Measurements from ENCODE around the gene MMAA.

GRCh38 chr4:145697332-145697731 is 78.1 kb downstream of the MMAA start:
- no peak for TF ChIP-seq CTCF (IDR thresholded peaks at IDR 0.05)
- TF ChIP-seq POLR2A (IDR thresholded peaks at IDR 0.05): no peak

Measured in testis (tissue), 2 donors.